ENCODE measurements around the gene ABL2. TPM values are rescaled to one million over a fixed set of nuclear protein-coding genes. Genes with fewer than 3 reads are reported as not detected.

ABL2 gene
- total and polyA plus RNA-seq, 9 of the 15 experiments (the other 6 are each of a cell fraction or from before 2014, with no cell fraction given), result 1.4 to 15.0 (median 8.6) TPM

DNA sequence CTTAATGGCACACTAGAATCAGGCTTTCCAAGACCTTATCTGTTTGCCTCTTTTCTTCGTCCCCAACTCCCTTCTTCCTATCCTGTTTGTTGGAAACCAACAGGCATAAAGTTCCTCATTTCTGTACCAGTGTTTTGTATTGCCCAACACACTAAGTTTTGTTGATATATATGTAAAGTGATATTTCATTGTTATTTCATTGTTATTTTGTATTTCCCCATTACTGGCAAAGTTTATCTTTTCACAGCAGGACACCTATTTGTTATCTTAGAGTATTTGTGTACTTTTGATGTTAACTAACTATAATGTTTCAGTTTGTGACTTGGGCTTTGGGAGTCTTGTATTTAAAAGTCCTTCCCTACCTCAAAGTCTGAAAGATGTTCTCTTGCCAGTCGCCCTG, 176.7 kb downstream of the ABL2 start (continued):
- TF ChIP-seq ZNF282 (CRISPR knock-in tag; IDR thresholded peaks at IDR 0.05), result no peak
- TF ChIP-seq SOX6 (IDR thresholded peaks at IDR 0.05), result peak; percentile 96
- TF ChIP-seq DACH1 (IDR thresholded peaks at IDR 0.05; ENCODE audit: partially characterized antibody), result no peak
- no peak for TF ChIP-seq HDAC1 (IDR thresholded peaks at IDR 0.05)
- TF ChIP-seq ZNF175 (CRISPR knock-in tag; IDR thresholded peaks at IDR 0.05; ENCODE audit: low read depth), result 0 out of 2 replicates have a peak, but pooled peaks have one; percentile 33
- TF ChIP-seq TAF7 (tag; IDR thresholded peaks at IDR 0.05), result no peak
- TF ChIP-seq SMARCC2 (IDR thresholded peaks at IDR 0.05; ENCODE audit: low read depth), result 0 out of 2 replicates have a peak, but pooled peaks have one; percentile 18
- peak in 1 of 2 experiments; percentile 52; a peak in 2 of 4 replicates for TF ChIP-seq FOXA3 (CRISPR knock-in tag; conservative IDR thresholded peaks at IDR 0.05 in 1 of 2, IDR thresholded peaks at IDR 0.05 in 1 of 2)

Small RNAs within 50 kb of the gene (small RNA-seq; reads per million reads assigned to genes)
- gene AL512326.2 (not detected), gene AL512326.3 (not detected), gene EIF4A1P11 (not detected), gene RF00272 (not detected)

Other genes with a start within 250 kb of the ABL2 start
- gene FAM20B, start 203.8 kb downstream of the ABL2 start, total RNA-seq (2014; rRNA removed), result 28.9 and 32.8 TPM in 2 replicates
- 63.8 and 70.0 TPM in 2 replicates for gene FAM20B, start 203.8 kb downstream of the ABL2 start, total RNA-seq (2014; rRNA removed; fragmentation: Illumina TruSeq; extraction: Trizol)
- 51.2 and 56.6 TPM in 2 replicates for gene FAM20B, start 203.8 kb downstream of the ABL2 start, total RNA-seq (2015; rRNA removed; fragmentation: Illumina TruSeq; extraction: Trizol)
- 61.3 and 67.5 TPM in 2 replicates for gene FAM20B, start 203.8 kb downstream of the ABL2 start, total RNA-seq (2021)
- gene FAM20B, start 203.8 kb downstream of the ABL2 start, polyA plus RNA-seq (2011; rRNA removed), result 45.5 and 47.7 TPM in 2 replicates
- gene FAM20B, start 203.8 kb downstream of the ABL2 start, polyA plus RNA-seq (2014; fragmentation: Illumina TruSeq; extraction: Trizol), result 37.7 and 42.9 TPM in 2 replicates
- 10 to 100 TPM in 1 of 2 experiments, 1 to 10 TPM in 1; 7.2 to 10.7 TPM for gene FAM20B, start 203.8 kb downstream of the ABL2 start, polyA plus RNA-seq (2014; fragmentation: Nextera tagmentation; extraction: Ambion mirVana)
- 25.5 and 29.2 TPM in 2 replicates for gene FAM20B, start 203.8 kb downstream of the ABL2 start, polyA plus RNA-seq (2014; rRNA removed)
- gene TOR3A, start 147.6 kb downstream of the ABL2 start, total RNA-seq (2014; rRNA removed), result 85.5 and 99.4 TPM in 2 replicates
- gene TOR3A, start 147.6 kb downstream of the ABL2 start, total RNA-seq (2014; rRNA removed; fragmentation: Illumina TruSeq; extraction: Trizol), result 30.7 and 33.8 TPM in 2 replicates
- gene TOR3A, start 147.6 kb downstream of the ABL2 start, total RNA-seq (2015; rRNA removed; fragmentation: Illumina TruSeq; extraction: Trizol), result 38.9 and 39.7 TPM in 2 replicates
- 56.4 and 57.5 TPM in 2 replicates for gene TOR3A, start 147.6 kb downstream of the ABL2 start, total RNA-seq (2021)
- 35.9 and 39.0 TPM in 2 replicates for gene TOR3A, start 147.6 kb downstream of the ABL2 start, polyA plus RNA-seq (2011; rRNA removed)
- 52.4 and 53.1 TPM in 2 replicates for gene TOR3A, start 147.6 kb downstream of the ABL2 start, polyA plus RNA-seq (2014; fragmentation: Illumina TruSeq; extraction: Trizol)
- 10 to 100 TPM in 1 of 2 experiments, 1 to 10 TPM in 1; 7.9 to 13.0 TPM for gene TOR3A, start 147.6 kb downstream of the ABL2 start, polyA plus RNA-seq (2014; fragmentation: Nextera tagmentation; extraction: Ambion mirVana)
- gene TOR3A, start 147.6 kb downstream of the ABL2 start, polyA plus RNA-seq (2014; rRNA removed), result 94.5 and 94.7 TPM in 2 replicates
- 5.5 and 7.5 TPM in 2 replicates for gene SOAT1, start 64.1 kb upstream of the ABL2 start, total RNA-seq (2014; rRNA removed)
- 23.5 and 31.4 TPM in 2 replicates for gene SOAT1, start 64.1 kb upstream of the ABL2 start, total RNA-seq (2014; rRNA removed; fragmentation: Illumina TruSeq; extraction: Trizol)
- gene SOAT1, start 64.1 kb upstream of the ABL2 start, total RNA-seq (2015; rRNA removed; fragmentation: Illumina TruSeq; extraction: Trizol), result 17.3 and 18.4 TPM in 2 replicates
- 24.1 and 24.3 TPM in 2 replicates for gene SOAT1, start 64.1 kb upstream of the ABL2 start, total RNA-seq (2021)
- 20.5 and 29.1 TPM in 2 replicates for gene SOAT1, start 64.1 kb upstream of the ABL2 start, polyA plus RNA-seq (2011; rRNA removed)
- 23.1 and 25.4 TPM in 2 replicates for gene SOAT1, start 64.1 kb upstream of the ABL2 start, polyA plus RNA-seq (2014; fragmentation: Illumina TruSeq; extraction: Trizol)
- gene SOAT1, start 64.1 kb upstream of the ABL2 start, polyA plus RNA-seq (2014; fragmentation: Nextera tagmentation; extraction: Ambion mirVana), result 10 to 100 TPM in 1 of 2 experiments, 1 to 10 TPM in 1; 9.2 to 11.9 TPM
- 9.8 and 11.1 TPM in 2 replicates for gene SOAT1, start 64.1 kb upstream of the ABL2 start, polyA plus RNA-seq (2014; rRNA removed)
- gene AXDND1, start 136.3 kb upstream of the ABL2 start, total RNA-seq (2014; rRNA removed), result 0.12 TPM in 1 of 2 replicates, not detected in the other
- gene AXDND1, start 136.3 kb upstream of the ABL2 start, total RNA-seq (2014; rRNA removed; fragmentation: Illumina TruSeq; extraction: Trizol), result 0.07 and 0.16 TPM in 2 replicates
- gene AXDND1, start 136.3 kb upstream of the ABL2 start, total RNA-seq (2015; rRNA removed; fragmentation: Illumina TruSeq; extraction: Trizol), result 0.38 TPM in 1 of 2 replicates, not detected in the other
- gene AXDND1, start 136.3 kb upstream of the ABL2 start, total RNA-seq (2021), result not detected in 2 replicates
- 0.04 TPM in 1 of 2 replicates, not detected in the other for gene AXDND1, start 136.3 kb upstream of the ABL2 start, polyA plus RNA-seq (2011; rRNA removed)
- 0.07 TPM in 1 of 2 replicates, not detected in the other for gene AXDND1, start 136.3 kb upstream of the ABL2 start, polyA plus RNA-seq (2014; fragmentation: Illumina TruSeq; extraction: Trizol)
- gene AXDND1, start 136.3 kb upstream of the ABL2 start, polyA plus RNA-seq (2014; fragmentation: Nextera tagmentation; extraction: Ambion mirVana), result under 1 TPM; 0.03 to 0.13 TPM
- gene AXDND1, start 136.3 kb upstream of the ABL2 start, polyA plus RNA-seq (2014; rRNA removed), result not detected in 2 replicates